ENCODE measurements around the gene ADAMTS17.

- no peak for TF ChIP-seq MAX (CRISPR knock-in tag; IDR thresholded peaks at IDR 0.05)
- TF ChIP-seq CTCF (IDR thresholded peaks at IDR 0.05), result no peak
Measured at GRCh38 chr15:99958426-99959097, 383.2 kb downstream of the ADAMTS17 start.
